Activated naive CD4-positive, alpha-beta T cell (primary cell): Measurements from ENCODE around the gene UPP1.
A peak's percentile ranks its signal among the peaks of the same experiment; 100 is the strongest.
"Not testable (repeated sequence)": the region's sequence is repeated elsewhere in the genome, so short reads cannot be mapped to it uniquely, and the experiment has no call there.

Experiments used
- DNase-seq, 4 experiments: peaks; one replicate each; lab custom pipeline; 2025; lab: John Stamatoyannopoulos, UW

Gene UPP1

GRCh38 chr7:48111596-48111995 is 22.5 kb downstream of the UPP1 start:
- DNase-seq = no peak

DNA sequence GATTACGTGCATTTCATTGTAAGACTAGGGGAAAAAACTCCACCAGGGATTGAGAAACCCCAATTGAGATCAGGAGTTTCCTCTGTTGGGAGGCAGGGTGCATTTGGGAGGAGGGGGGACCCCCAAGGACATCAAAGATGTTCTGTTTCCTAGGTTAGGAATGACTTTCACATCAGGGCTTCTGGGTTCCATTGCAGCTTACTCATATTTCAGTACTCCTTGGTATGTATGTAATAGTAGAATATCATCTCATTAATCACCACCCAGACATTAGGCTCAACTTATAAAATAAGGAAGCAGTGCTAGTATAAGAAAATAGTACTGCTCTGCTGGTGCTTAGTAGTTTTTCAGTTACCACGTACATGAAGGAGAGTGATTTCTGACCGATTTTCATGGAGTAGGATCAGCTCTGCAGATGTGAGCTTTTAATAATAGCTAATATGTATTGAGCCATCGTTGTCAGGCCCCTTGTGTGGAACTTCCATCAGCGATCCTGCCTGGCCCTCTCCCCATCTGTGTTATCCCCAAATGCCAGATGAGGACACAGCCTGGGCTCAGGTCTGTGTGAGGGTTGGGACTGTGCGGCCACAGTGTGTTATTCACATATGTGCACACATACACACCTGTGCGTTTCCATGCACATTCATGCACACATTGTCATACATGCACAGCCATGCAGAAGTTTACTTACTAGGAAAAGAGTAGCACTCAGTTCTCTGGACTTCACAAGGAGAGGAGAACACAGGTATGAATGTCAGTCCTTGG is 23.5 kb downstream of the UPP1 start:
- DNase-seq = no peak

DNA sequence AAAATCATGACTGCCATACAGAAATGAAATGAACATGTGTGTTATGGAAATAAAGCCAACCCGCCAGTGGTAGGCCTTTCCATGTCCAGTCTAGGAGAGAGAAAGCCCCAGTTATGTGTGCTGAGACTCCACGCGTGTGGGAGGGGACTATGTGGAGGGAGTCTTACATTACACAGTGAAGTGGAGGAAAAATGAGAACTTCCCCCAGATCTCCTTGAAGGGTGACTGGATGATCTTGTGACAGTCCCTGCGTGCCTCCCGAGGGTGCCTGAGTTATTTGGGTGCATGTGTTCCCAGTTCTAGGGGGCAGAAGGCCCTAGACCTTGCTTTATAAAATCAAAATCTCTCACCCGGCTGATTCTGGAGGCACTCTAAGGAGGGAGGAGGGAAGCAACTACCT is 24.2 kb downstream of the UPP1 start:
- no peak for DNase-seq

GRCh38 chr7:48114115-48114514 is 25.1 kb downstream of the UPP1 start:
- no peak for DNase-seq

DNA sequence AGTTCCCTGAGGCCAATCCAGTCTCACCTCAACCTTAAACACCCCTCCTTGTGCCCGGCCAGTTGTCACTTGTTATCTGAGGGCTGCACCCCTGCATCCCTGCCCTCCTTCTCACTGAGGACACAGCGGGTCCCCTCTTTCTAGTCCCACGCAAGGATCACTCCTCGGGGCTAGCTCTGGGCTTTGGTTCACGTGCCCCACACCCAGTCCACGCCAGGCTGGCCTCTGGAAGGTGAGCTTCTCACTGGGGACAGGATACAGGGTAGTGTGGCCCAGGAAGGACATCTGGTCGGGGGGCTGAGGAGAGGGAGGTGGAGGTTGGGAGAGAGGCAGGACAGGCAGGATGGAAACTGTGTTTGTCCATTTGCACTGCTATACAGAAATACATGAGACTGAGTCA is 25.5 kb downstream of the UPP1 start:
- no peak for DNase-seq

GRCh38 chr7:48116043-48116442 is 27.0 kb downstream of the UPP1 start:
- DNase-seq = no peak

DNA sequence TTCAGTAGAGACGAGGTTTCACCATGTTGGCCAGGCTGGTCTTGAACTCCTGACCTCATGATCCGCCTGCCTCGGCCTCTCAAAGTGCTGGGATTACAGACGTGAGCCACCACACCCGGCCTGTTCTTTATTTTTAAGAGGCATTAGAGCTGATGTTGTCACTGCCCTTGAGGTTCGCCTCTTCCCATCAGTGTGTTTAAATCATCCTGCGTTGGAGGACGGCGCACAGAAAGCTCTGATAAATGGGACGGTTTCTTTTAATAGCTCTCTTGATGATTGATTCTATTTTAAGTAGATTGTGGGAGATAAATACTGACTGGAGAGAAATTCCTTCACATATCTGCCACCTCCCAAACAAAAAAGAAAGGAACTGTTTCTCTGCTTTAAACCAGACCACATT is 29.0 kb downstream of the UPP1 start:
- no peak for DNase-seq

- DNase-seq = not testable (repeated sequence)
Observed at GRCh38 chr7:48120536-48120935, 31.5 kb downstream of the UPP1 start.

GRCh38 chr7:48126037-48126436 is 37.0 kb downstream of the UPP1 start:
- no peak for DNase-seq

DNA sequence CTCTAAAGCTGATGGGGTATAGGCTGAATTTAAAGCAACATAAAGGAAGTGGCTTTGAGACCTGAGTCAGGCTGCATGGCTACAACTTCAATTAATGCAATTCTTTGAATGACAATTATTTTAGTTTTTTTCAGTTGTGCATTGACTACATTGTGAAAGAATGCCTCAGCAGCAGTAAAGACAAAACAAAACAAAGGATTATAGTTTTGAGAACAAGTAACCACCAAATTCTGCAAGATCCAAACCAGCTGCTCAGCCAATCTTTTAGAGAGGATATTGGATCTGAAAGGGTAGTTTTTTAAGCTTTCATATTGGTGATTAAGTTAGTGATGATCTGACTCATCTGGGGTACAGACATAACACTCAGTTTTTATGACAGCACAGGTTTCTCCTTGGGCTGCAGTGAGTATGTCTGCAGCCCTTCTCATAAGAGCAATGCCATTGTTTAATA is 41.6 kb downstream of the UPP1 start:
- no peak for DNase-seq

DNA sequence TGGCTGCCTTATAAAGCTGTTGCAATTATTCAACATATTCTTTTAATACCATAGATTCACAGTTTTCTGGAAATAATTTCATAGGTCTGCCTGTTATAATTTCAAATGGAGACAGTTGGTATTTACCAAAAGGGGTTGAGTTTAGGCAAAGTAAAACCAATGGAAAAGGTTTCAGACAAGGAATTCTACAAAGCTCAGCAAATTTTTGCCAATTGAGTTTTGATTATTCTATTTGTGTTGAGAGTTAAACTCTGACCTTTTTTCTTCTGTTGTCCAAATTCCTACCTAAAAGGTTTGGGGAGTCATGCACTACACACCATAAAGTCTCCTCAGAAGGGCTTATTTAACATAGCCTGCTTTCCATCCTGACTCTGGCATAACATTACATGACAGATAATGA is 43.7 kb downstream of the UPP1 start:
- no peak for DNase-seq

- no peak for DNase-seq
Observed at GRCh38 chr7:48139459-48139858, 50.4 kb downstream of the UPP1 start.

- DNase-seq = no peak
Observed at GRCh38 chr7:48140001-48140681, 51.1 kb downstream of the UPP1 start.

GRCh38 chr7:48141521-48141920 is 52.5 kb downstream of the UPP1 start:
- no peak for DNase-seq

GRCh38 chr7:48144291-48144768 is 55.3 kb downstream of the UPP1 start:
- DNase-seq = no peak

GRCh38 chr7:48147078-48147591 is 58.1 kb downstream of the UPP1 start:
- DNase-seq = no peak

- DNase-seq = not testable (repeated sequence)
Observed at GRCh38 chr7:48147690-48148089, 58.6 kb downstream of the UPP1 start.

- no peak for DNase-seq
Observed at GRCh38 chr7:48148311-48148710, 59.2 kb downstream of the UPP1 start.

DNA sequence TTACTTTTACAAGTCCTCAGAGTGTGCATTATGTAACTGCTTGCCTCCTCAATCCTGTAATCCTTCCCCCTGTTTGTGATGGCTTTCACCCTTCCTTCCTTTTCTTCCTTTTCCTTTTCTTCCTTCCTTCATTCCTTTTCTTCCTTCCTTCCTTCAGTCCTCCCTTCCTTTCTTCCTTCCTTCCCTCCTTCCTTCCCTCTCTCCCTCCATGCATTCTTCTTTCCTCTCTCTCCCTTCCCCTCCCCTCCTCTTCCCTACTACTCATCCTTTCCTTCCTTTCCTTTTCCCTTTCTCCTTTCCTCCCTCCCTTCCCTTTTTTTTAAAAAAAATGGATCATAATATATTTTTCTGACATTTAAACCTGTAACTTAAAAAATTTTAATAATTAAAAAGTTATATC is 60.0 kb downstream of the UPP1 start:
- DNase-seq = no peak

DNA sequence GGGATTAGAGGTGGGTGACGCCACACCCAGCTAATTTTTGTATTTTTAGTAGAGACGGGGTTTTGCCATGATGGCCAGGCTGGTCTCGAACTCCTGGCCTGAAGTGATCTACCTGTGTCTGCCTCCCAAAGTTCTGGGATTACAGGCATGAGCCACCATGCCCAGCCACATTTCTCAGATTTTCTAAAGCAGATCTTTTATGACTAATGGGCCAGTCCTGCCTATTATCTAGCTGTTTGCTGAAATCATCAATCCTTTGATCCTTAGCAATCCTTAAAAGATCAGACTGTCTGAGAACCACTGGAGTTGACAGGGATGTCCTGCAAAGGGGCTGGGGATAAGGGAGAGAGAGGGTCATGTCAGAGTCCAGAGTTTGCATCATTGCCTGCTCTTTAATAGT is 61.0 kb downstream of the UPP1 start:
- no peak for DNase-seq

DNA sequence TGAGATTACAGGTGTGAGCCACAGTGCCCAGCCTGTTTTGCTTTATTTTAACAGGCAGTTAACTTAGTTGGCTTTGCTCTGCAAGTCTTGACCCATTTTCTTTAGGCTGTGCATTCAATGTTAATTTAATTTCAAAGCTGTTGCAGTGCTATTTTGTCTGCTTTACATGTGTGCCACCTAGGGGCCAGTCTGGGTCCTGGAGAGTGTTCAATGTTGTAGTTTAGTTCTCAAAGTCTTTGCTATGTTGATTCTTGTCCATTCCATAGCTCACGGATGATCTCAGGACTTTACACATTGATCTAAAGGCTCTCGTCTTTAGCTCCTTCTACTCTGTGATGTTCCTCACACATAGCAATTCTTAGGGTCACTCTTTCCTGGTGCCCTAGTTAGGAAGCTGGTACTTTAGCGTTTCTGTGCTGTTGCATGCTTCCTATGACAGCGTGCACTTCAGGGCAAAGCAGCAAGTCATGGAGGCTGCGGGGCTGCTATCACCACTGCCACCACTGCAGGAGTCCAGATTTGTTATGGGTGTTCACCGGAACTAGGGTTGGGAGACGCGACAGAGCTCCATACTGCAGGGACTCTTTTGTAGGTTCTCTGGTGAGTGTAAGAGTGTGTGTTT is 65.8 kb downstream of the UPP1 start:
- peak in 2 of 4 experiments; percentile 1 for DNase-seq
